HS-27A (cell line): ENCODE measurements around the gene TBC1D4.

ENCODE experiments used
- DNase-seq: peaks from one replicate; pipeline ENCODE4 v3.0.0-alpha.2; 2012; ENCODE audit warnings: low read depth, missing footprints

The TBC1D4 gene

GRCh38 chr13:75482070-75482819, at the start of gene TBC1D4:
TSS of gene TBC1D4 (minus strand) at chr13:75482169. CDS start at chr13:75481767, 402 bp downstream.
- peak; percentile 67 for DNase-seq

- no peak for DNase-seq
These were observed 48.6 kb upstream of the TBC1D4 start for GRCh38 chr13:75530549-75530961.

GRCh38 chr13:75521956-75522355, 40.0 kb upstream of the TBC1D4 start:
- DNase-seq = no peak

- no peak for DNase-seq
These were observed 36.6 kb upstream of the TBC1D4 start for GRCh38 chr13:75518439-75519088.

GRCh38 chr13:75514080-75514995, 32.4 kb upstream of the TBC1D4 start:
- DNase-seq = no peak

- DNase-seq = no peak
These were observed 31.3 kb upstream of the TBC1D4 start for GRCh38 chr13:75513271-75513670.

GRCh38 chr13:75512253-75512652, 30.3 kb upstream of the TBC1D4 start:
- no peak for DNase-seq

GRCh38 chr13:75511051-75511625, 29.2 kb upstream of the TBC1D4 start:
- no peak for DNase-seq

- DNase-seq = no peak
These were observed 26.1 kb upstream of the TBC1D4 start for GRCh38 chr13:75508002-75508548.

- no peak for DNase-seq
These were observed 25.3 kb upstream of the TBC1D4 start for GRCh38 chr13:75507027-75508001.

- DNase-seq = no peak
These were observed 24.0 kb upstream of the TBC1D4 start for GRCh38 chr13:75506018-75506417.

GRCh38 chr13:75505327-75505726, 23.4 kb upstream of the TBC1D4 start:
- no peak for DNase-seq

- DNase-seq = peak; percentile 9
These were observed 14.0 kb upstream of the TBC1D4 start for GRCh38 chr13:75495938-75496337.

GRCh38 chr13:75494491-75494890, 12.5 kb upstream of the TBC1D4 start:
- no peak for DNase-seq

- no peak for DNase-seq
These were observed 11.2 kb upstream of the TBC1D4 start for GRCh38 chr13:75493156-75493555.

- DNase-seq = no peak
These were observed 10.4 kb upstream of the TBC1D4 start for GRCh38 chr13:75492389-75492788.

GRCh38 chr13:75491376-75491775, 9.4 kb upstream of the TBC1D4 start:
- no peak for DNase-seq

- no peak for DNase-seq
These were observed 7.7 kb upstream of the TBC1D4 start for GRCh38 chr13:75489502-75490263.

- DNase-seq = no peak
These were observed 4.4 kb upstream of the TBC1D4 start for GRCh38 chr13:75486146-75487062.
